Measurements from ENCODE around the gene FAM156B.
"Not testable (repeated sequence)": the region's sequence is repeated elsewhere in the genome, so short reads cannot be mapped to it uniquely, and the experiment has no call there.

FAM156B gene

DNA sequence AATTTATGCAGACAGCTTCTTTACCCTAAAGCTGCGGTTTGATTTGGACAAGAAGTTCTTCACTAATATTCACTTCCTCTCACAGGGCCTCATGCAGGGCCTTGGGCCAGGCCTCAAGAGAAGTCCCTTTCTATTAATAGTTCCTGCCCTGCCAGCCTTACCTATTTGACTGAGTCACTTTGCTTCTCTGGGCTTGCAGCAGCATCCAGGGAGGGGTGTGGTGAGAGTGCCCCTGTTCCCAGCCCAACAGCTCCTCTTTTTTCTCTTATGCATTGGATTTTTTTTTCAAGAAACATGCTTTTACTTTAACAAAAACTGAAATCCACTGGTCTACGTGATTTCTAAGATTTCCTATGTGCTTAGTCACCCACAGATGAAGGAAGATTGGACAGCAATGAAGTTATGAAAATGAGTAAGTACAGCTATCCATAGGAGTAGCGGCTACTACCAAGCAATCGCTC, 26.7 kb downstream of the FAM156B start:
- DNase-seq (ENCODE audit: low spot score): no peak

- DNase-seq (ENCODE audit: low spot score): not testable (repeated sequence)
Measured at GRCh38 chrX:52930214-52930613, 33.1 kb downstream of the FAM156B start.

DNA sequence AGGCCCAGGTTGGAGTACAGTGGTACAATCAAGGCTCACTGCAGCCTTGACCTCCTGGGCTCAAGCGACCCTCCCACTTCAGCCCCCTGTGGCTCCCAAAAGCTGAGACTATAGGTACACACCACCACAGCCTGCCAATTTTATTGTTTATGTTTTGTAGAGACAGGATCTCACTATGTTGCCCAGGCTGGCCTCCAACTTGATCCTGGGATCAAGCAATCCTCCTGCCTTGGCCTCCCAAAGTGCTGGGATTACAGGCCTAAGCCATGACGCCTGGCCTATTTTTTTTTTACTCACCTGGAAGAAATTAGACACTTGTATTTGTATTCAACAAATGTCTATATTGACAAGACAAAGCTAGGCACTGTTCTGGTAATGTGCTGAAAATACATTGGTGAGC, 36.1 kb downstream of the FAM156B start:
- no peak for DNase-seq (ENCODE audit: low spot score)

- DNase-seq (ENCODE audit: low spot score): no peak
Measured at GRCh38 chrX:52933976-52934703, 37.0 kb downstream of the FAM156B start.

GRCh38 chrX:52934704-52935469, 37.8 kb downstream of the FAM156B start:
- peak; percentile 97 for DNase-seq (ENCODE audit: low spot score)

GRCh38 chrX:52935470-52935784, 38.3 kb downstream of the FAM156B start:
- not testable (repeated sequence) for DNase-seq (ENCODE audit: low spot score)

GRCh38 chrX:52940704-52941103, 43.6 kb downstream of the FAM156B start:
- DNase-seq (ENCODE audit: low spot score): not testable (repeated sequence)

DNA sequence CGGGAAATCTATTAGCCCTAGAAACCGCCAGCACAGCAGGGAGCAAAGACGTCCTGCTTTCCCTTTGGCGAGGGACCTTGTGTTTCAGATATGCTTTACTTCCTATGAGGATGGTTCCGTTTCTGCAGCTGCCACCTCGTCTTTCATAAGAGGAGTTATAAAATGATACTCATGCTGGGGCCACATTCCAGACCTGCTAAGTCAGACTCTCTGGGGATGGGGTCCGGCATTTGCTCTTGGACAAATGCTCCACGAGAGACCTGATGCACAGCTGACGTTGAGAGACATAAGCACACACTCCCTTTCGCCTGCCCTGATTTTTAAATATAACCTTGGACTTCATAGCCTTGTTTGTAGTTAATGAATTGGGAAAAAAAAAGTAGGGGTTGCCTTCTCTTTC, 44.6 kb downstream of the FAM156B start:
- DNase-seq (ENCODE audit: low spot score): not testable (repeated sequence)

DNA sequence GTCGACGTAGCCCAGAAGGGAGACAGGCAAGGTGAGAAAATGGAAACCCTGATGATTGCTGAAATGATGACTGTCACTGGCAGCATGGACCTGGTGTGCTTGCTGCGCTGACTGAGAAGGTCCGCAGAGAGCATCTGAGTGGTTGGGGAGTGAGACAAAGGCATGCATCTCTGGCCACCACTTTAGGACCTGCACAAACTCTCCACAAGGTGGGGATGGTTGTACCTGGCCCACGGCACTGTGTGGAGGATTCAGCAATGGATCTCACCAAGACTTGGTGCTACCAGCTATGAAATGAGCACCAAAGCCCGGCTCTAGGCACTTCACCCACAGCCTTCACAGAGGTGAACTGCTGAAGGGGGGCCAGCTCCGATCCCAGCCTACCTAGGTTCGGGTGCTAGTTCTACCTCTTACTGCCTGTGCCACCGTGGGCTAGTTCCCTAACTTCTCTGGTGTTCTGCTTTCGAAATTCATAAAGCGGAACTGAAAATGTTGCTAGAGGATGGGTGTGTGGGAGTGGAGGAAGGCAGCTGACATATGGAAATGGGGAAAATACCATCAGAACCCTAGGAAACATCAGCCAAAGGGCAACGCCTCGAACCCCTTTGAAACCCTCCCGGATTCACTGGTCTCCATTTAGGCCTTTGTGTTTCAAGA, 48.8 kb downstream of the FAM156B start:
- DNase-seq (ENCODE audit: low spot score): not testable (repeated sequence)

GRCh38 chrX:52947501-52947900, 50.4 kb downstream of the FAM156B start:
- DNase-seq (ENCODE audit: low spot score): not testable (repeated sequence)

DNA sequence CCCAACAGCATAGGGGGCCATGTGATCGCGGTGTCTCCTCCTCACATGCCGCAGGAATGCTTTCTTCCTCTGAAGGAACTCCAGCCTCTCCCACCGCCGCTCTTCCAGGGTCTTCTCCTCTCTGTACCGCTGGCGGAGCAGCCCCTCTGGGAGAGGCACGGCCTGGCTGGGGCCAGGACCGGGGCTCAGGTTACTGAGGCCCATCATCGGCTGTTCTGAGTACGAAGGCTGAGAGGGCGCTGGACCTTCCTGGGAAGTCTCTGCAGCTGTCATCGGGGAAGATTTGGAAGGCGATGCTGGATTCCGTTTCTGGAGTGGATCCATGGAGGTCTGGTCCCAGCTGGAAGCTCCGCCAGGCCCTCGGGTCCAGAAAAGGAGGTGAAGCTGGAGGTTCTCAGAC, 51.1 kb downstream of the FAM156B start:
- not testable (repeated sequence) for DNase-seq (ENCODE audit: low spot score)

GRCh38 chrX:52949325-52949724, 52.2 kb downstream of the FAM156B start:
- not testable (repeated sequence) for DNase-seq (ENCODE audit: low spot score)

DNA sequence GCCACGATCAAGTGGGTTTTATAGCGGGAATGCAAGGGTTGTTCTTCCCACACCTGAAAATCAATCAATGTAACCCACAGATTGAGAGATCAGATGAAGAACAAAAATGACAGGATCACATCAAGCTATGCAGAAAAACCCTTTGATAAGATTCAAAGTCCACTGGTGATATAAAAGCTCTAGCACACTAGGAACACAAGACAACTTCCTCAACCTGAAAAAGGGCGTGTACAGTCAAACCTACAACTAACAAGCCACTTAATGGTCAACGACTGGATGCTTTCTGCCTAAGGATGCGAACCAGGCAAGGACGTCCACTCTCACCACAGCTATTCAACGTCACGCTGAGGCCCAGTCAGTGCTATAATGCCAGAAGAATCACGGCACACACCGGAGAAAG, 52.8 kb downstream of the FAM156B start:
- not testable (repeated sequence) for DNase-seq (ENCODE audit: low spot score)

Measured in CD4-positive, alpha-beta T cell treated with Interleukin-6 at 100 ng/mL for 8 hours (primary cell).